ENCODE measurements around the gene IKZF1. TPM values are rescaled to one million over a fixed set of nuclear protein-coding genes. Genes with fewer than 3 reads are reported as not detected.

IKZF1 gene
- total and polyA plus RNA-seq, 4 donors: 4.0 to 37.8 (median 18.5) TPM

DNA sequence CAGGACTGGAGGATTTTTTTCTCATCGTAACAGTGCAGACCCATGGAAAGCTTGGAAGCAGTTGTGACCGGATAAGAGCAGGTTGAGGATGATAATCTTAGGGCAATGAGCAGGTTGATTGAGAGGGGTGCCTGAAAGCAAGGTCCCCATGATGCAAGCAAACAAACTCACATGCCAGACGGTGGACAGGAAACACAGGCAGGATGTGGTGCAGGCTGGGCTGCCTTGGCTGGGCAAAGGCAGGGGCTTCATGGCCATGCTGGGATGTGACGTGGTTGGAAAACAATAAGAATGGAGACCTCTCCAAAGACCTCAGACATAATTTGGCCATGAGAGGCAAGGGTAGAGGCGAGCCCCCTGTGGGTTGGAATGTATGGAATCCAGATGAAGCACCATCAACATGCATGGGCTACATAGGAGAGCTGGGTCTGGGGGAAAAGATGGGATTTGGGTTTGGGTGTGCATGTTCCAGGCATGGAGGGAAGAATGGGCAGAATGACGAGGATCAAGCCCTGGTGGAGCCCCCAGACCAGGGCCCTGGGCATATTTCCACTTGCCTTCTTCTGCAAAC, 58.3 kb downstream of the IKZF1 start:
- Histone ChIP-seq H3K9ac (ENCODE audit: insufficient read depth in 1 of 2, low read length in 2 of 2) (no peak overlapping the region), H3K9me3 (ENCODE audit: control insufficient read depth in 4 of 4, insufficient read depth in 3 of 4, low read length in 3 of 4) (no peaks in the 10 kb centered on the region), H3K4me1 (ENCODE audit: control insufficient read depth in 5 of 5, insufficient read depth in 5 of 5, low read length in 5 of 5) (no peaks in the 10 kb centered on the region), H3K27ac (ENCODE audit: low read depth in 1 of 2, low read length in 1 of 2) (peak overlapping the region in 1 of 2 donors; percentile 2), H3K36me3 (ENCODE audit: control insufficient read depth in 4 of 4, insufficient read depth in 4 of 4, low read length in 4 of 4) (no peaks in the 10 kb centered on the region), H3K4me3 (no peak overlapping the region), H3K27me3 (ENCODE audit: control insufficient read depth in 3 of 3, insufficient read depth in 3 of 3, low read length in 2 of 3) (peaks cover 0 to 5% (median 0%) of the 10 kb centered on the region in 3 donors)
- ATAC-seq (ENCODE audit: insufficient read depth, low FRiP score) (no peak), DNase-seq (no peak)
- TF ChIP-seq, protein P1, sequence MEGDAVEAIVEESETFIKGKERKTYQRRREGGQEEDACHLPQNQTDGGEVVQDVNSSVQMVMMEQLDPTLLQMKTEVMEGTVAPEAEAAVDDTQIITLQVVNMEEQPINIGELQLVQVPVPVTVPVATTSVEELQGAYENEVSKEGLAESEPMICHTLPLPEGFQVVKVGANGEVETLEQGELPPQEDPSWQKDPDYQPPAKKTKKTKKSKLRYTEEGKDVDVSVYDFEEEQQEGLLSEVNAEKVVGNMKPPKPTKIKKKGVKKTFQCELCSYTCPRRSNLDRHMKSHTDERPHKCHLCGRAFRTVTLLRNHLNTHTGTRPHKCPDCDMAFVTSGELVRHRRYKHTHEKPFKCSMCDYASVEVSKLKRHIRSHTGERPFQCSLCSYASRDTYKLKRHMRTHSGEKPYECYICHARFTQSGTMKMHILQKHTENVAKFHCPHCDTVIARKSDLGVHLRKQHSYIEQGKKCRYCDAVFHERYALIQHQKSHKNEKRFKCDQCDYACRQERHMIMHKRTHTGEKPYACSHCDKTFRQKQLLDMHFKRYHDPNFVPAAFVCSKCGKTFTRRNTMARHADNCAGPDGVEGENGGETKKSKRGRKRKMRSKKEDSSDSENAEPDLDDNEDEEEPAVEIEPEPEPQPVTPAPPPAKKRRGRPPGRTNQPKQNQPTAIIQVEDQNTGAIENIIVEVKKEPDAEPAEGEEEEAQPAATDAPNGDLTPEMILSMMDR (IDR thresholded peaks at IDR 0.05; ENCODE audit: control extremely low read depth, extremely low read depth): no peak
- 50 to 59% methylated on average over 6 of the region's 6 CpGs for WGBS, 2 donors

DNA sequence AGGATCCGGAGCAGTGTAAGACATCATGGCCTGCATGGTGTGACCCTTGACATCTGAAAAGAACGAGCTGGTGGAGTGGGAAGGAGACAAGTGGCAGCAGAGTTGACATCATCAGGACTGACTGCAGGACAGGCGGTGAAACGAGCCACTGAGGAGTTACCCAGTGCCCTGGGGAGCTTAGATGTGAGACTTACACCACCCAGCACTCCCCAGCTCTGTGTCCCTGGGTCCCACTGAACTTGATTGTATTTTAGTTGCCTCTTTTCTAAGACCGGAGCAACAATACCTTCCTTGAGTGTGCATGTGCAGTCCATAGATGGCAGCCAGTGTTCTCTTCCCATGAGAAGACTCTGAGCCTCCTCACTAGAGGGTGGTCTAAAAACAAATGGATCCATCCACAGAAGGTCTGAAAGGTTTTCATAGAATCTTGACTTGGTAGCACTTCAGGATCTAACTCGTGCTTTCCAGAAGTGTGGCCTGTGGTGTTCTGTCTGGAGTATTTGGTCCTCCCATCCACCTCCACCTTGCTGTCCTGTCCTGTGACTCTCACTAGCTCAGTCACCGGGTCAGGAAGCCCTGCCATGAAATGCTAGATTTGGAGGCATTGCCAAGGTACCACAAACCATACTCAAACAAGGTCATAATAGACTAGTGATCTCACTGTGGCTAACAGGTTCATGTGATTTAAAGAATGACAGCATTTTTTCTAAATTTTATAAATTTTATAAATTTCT, 59.0 kb downstream of the IKZF1 start:
- 82 to 94% methylated on average over 7 of the region's 7 CpGs for WGBS, 2 donors
- ATAC-seq (ENCODE audit: insufficient read depth, low FRiP score) (no peak), DNase-seq (no peak)
- Histone ChIP-seq H3K9ac (ENCODE audit: insufficient read depth in 1 of 2, low read length in 2 of 2) (no peak overlapping the region), H3K27me3 (ENCODE audit: control insufficient read depth in 3 of 3, insufficient read depth in 3 of 3, low read length in 2 of 3) (peaks cover 0 to 5% (median 0%) of the 10 kb centered on the region in 3 donors), H3K27ac (ENCODE audit: low read depth in 1 of 2, low read length in 1 of 2) (peak overlapping the region in 1 of 2 donors; percentile 2), H3K36me3 (ENCODE audit: control insufficient read depth in 4 of 4, insufficient read depth in 4 of 4, low read length in 4 of 4) (no peaks in the 10 kb centered on the region), H3K9me3 (ENCODE audit: control insufficient read depth in 4 of 4, insufficient read depth in 3 of 4, low read length in 3 of 4) (peaks cover 0 to 2% (median 0%) of the 10 kb centered on the region in 4 donors), H3K4me3 (no peak overlapping the region), H3K4me1 (ENCODE audit: control insufficient read depth in 5 of 5, insufficient read depth in 5 of 5, low read length in 5 of 5) (no peaks in the 10 kb centered on the region)
- TF ChIP-seq, protein P1 (IDR thresholded peaks at IDR 0.05; ENCODE audit: control extremely low read depth, extremely low read depth): no peak

DNA sequence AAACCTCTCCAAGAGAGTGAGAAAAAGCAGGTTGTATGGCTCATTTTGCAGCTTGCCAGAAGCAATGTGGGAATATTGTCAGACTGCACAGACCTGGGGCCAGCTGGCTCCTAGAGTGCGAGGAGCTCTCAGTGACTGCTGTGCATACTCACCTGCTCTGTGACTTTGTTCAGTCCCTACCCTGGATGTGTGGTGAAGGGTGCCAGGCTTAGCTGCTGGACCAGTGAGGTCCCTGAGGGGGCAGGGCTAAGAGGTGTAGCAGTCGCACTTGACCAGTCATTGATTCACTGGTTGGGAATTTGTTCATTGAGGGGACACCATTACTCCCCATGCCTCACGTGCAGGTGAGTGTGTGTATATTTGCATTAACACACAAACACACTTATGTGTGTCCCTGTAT, 60.1 kb downstream of the IKZF1 start:
- peaks cover 0 to 3% (median 0%) of the 10 kb centered on the region in 3 donors for H3K27me3 ChIP-seq (ENCODE audit: control insufficient read depth in 3 of 3, insufficient read depth in 3 of 3, low read length in 2 of 3)
- no peak overlapping the region for H3K4me3 ChIP-seq
- H3K36me3 ChIP-seq (ENCODE audit: control insufficient read depth in 4 of 4, insufficient read depth in 4 of 4, low read length in 4 of 4): no peaks in the 10 kb centered on the region
- no peak for DNase-seq
- WGBS, 2 donors: 73 to 92% methylated on average over 3 of the region's 3 CpGs
- peaks cover 0 to 2% (median 0%) of the 10 kb centered on the region in 4 donors for H3K9me3 ChIP-seq (ENCODE audit: control insufficient read depth in 4 of 4, insufficient read depth in 3 of 4, low read length in 3 of 4)
- no peak for ATAC-seq (ENCODE audit: insufficient read depth, low FRiP score)
- no peaks in the 10 kb centered on the region for H3K4me1 ChIP-seq (ENCODE audit: control insufficient read depth in 5 of 5, insufficient read depth in 5 of 5, low read length in 5 of 5)
- H3K27ac ChIP-seq (ENCODE audit: low read depth in 1 of 2, low read length in 1 of 2): no peak overlapping the region
- TF ChIP-seq, protein P1 (IDR thresholded peaks at IDR 0.05; ENCODE audit: control extremely low read depth, extremely low read depth): no peak
- H3K9ac ChIP-seq (ENCODE audit: insufficient read depth in 1 of 2, low read length in 2 of 2): no peak overlapping the region

Data from lung (tissue), 12 donors.